Testis (tissue), 3 donors: ENCODE measurements around the gene PAXX. TPM values are rescaled to one million over a fixed set of nuclear protein-coding genes. Genes with fewer than 3 reads are reported as not detected.

Experiments used
- DNase-seq: peaks from one replicate; pipeline ENCODE4 v3.0.0-alpha.2; 2019
- H3K27ac ChIP-seq, 2 donors: fragments of 200-600 bp; sonication (generic); one replicate each; pipeline ENCODE4 v1.5.1; 2019
- H3K27me3 ChIP-seq: fragments of 200-600 bp; sonication (generic); one replicate; pipeline ENCODE4 v1.5.1; 2019
- H3K36me3 ChIP-seq: fragments of 200-600 bp; sonication (generic); one replicate; pipeline ENCODE4 v1.5.1; 2017; ENCODE audit warnings: low read depth; ENCODE audit errors: missing control alignments
- H3K4me1 ChIP-seq: fragments of 200-600 bp; sonication (generic); one replicate; pipeline ENCODE4 v1.5.1; 2019
- H3K4me3 ChIP-seq, 2 donors: fragments of 200-600 bp; sonication (generic); one replicate each; pipeline ENCODE4 v1.5.1; 2017 to 2019
- H3K9me3 ChIP-seq: fragments of 200-600 bp; sonication (generic); one replicate; pipeline ENCODE4 v1.5.1; 2017
- POLR2A ChIP-seq: fragments of 450-650 bp; IDR thresholded peaks from one replicate; pipeline ENCODE4 v1.6.1; 2017; ENCODE audit warnings: antibody characterized with exemption, mild to moderate bottlenecking, moderate library complexity
- WGBS, 2 donors: methylation state at CpG; one replicate each; pipeline ENCODE4 v1.1.5; 2018; 5-methylcytosine and 5-hydroxymethylcytosine counted together
- intact Hi-C: fragments of 100-400 bp; cut with DNase I; formaldehyde crosslinking; loops from one replicate; pipeline ENCODE4 v1.15.1; 2023; ENCODE audit warnings: low total_unique reads
- polyA plus RNA-seq: library from polyadenylated mRNA; stranded (reverse); fragments of 350-450 nt; fragmentation: Illumina TruSeq; extraction: RNeasy Lipid Tissue Mini Kit (QIAGEN cat#74804); gene quantifications from one replicate; pipeline ENCODE4 v1.2.3, GENCODE V29; 2014; ENCODE audit warnings: low read depth, low replicate concordance; ENCODE audit not compliant: insufficient read depth
- total RNA-seq, 2 donors: library from RNA; depleted of rRNA; stranded (reverse); fragments of >200 nt; gene quantifications; one replicate each; pipeline ENCODE4 v1.2.3, GENCODE V29; 2016
- TF ChIP-seq, protein P1 (sequence below), 3 experiments: fragments of 450-650 bp in 2 of 3; fragments of 200-600 bp in 1 of 3; sonication (generic) in 1 of 3; IDR thresholded peaks; one replicate each; pipeline ENCODE4 v1.5.1; 2016 to 2019; ENCODE audit warnings: antibody characterized with exemption in 3 of 3, mild to moderate bottlenecking in 2 of 3, moderate library complexity in 1 of 3

PAXX gene
- total and polyA plus RNA-seq, 3 donors from 2014 or later, result 25.9 to 56.6 (median 47.8) TPM

GRCh38 chr9:136947955-136948510, 44.2 kb upstream of the PAXX start:
- no peak overlapping the region for H3K4me3 ChIP-seq
- WGBS, 2 donors, result 36 to 52% methylated on average over 11 to 15 of the region's 15 CpGs
- H3K27me3 ChIP-seq, result no peaks in the 10 kb centered on the region
- no peaks in the 10 kb centered on the region for H3K36me3 ChIP-seq
- H3K9me3 ChIP-seq, result no peaks in the 10 kb centered on the region
- no peak for TF ChIP-seq POLR2A
- TF ChIP-seq, protein P1, sequence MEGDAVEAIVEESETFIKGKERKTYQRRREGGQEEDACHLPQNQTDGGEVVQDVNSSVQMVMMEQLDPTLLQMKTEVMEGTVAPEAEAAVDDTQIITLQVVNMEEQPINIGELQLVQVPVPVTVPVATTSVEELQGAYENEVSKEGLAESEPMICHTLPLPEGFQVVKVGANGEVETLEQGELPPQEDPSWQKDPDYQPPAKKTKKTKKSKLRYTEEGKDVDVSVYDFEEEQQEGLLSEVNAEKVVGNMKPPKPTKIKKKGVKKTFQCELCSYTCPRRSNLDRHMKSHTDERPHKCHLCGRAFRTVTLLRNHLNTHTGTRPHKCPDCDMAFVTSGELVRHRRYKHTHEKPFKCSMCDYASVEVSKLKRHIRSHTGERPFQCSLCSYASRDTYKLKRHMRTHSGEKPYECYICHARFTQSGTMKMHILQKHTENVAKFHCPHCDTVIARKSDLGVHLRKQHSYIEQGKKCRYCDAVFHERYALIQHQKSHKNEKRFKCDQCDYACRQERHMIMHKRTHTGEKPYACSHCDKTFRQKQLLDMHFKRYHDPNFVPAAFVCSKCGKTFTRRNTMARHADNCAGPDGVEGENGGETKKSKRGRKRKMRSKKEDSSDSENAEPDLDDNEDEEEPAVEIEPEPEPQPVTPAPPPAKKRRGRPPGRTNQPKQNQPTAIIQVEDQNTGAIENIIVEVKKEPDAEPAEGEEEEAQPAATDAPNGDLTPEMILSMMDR (IDR thresholded peaks at IDR 0.05), result peak; percentile 36 to 40 (median 36)
- peak; percentile 71 for DNase-seq
- H3K4me1 ChIP-seq, result peaks cover 64% of the 10 kb centered on the region
- intact Hi-C loops, result no loop called here
- peak overlapping the region; percentile 26 to 50 for H3K27ac ChIP-seq

GRCh38 chr9:136949239-136949816, 42.9 kb upstream of the PAXX start:
- Histone ChIP-seq H3K36me3 (no peaks in the 10 kb centered on the region), H3K9me3 (no peaks in the 10 kb centered on the region), H3K27me3 (no peaks in the 10 kb centered on the region), H3K4me1 (peaks cover 58% of the 10 kb centered on the region), H3K27ac (peak overlapping the region; percentile 70), H3K4me3 (peak overlapping the region; percentile 61 to 75)
- no peak for DNase-seq
- TF ChIP-seq POLR2A, result no peak
- TF ChIP-seq, protein P1 (IDR thresholded peaks at IDR 0.05), result no peak
- WGBS, 2 donors, result 9 to 13% methylated on average over 22 of the region's 22 CpGs
- intact Hi-C loops, result no loop called here

DNA sequence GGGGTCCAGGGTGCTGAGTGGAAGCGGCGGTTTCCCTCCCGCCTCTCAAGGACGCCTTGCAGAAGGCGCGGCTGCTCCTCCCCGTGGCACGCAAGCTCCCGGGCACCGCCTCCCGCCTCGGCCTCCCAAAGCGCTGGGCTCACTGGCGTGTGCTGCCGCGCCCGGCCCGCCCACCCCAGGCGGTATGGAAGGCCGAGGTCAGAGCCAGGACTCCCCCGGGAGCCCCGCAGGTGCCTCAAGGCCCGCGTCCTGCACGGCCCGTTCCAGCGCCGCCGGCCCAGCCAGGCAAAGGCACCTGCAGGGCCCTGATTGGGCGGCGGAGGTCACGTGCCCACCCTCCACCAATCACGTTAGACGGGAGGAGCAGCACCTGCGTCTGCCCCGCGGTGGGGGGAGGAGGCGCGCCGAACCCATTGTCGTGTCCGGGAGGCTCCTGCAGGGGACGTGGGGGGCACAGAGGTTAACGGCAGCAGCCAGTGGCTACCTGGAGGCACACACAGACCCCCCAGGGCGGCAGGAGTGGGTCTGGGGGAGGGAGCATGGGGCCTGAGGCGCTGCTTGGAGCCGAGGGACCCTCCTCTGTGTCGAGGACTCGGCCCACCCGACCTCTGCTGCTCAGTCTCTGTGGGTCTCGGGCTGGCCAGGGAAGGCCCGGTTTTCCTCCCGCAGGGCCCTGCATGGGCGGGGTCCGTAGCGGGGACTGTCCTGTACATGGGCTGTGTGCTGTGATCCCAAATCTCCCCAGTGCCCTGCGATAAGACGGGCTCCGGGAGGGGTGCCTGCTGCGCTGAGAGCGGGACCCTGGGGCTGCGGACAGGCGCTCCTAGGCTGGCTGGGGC, 42.2 kb upstream of the PAXX start:
- intact Hi-C loops, result no loop called here
- peak overlapping the region; percentile 70 for H3K27ac ChIP-seq
- no peaks in the 10 kb centered on the region for H3K27me3 ChIP-seq
- no peaks in the 10 kb centered on the region for H3K36me3 ChIP-seq
- peak; percentile 17 for TF ChIP-seq POLR2A
- TF ChIP-seq, protein P1 (IDR thresholded peaks at IDR 0.05), result peak in 2 of 3 experiments; percentile 9 to 12
- H3K9me3 ChIP-seq, result no peaks in the 10 kb centered on the region
- peak overlapping the region; percentile 61 to 75 for H3K4me3 ChIP-seq
- WGBS, 2 donors, result 0 to 5% methylated on average over 3 to 50 of the region's 63 CpGs
- peaks cover 56% of the 10 kb centered on the region for H3K4me1 ChIP-seq
- peak; percentile 97 for DNase-seq

GRCh38 chr9:136950656-136951276, 41.5 kb upstream of the PAXX start:
- Histone ChIP-seq H3K4me1 (peaks cover 55% of the 10 kb centered on the region), H3K36me3 (no peaks in the 10 kb centered on the region), H3K27ac (peak overlapping the region; percentile 70), H3K9me3 (no peaks in the 10 kb centered on the region), H3K27me3 (no peaks in the 10 kb centered on the region), H3K4me3 (peak overlapping the region; percentile 61 to 75)
- WGBS, 2 donors, result 26 to 61% methylated on average over 2 to 9 of the region's 9 CpGs
- TF ChIP-seq, protein P1 (IDR thresholded peaks at IDR 0.05), result no peak
- TF ChIP-seq POLR2A, result no peak
- DNase-seq, result no peak
- intact Hi-C loops, result no loop called here
